Middle frontal gyrus (tissue), 1 donor: ENCODE data around the gene GLT8D1.

Source experiments
- DNase-seq: peaks from one replicate; pipeline ENCODE4 v3.0.0-alpha.2; 2015; ENCODE audit warnings: low spot score; ENCODE audit errors: extremely low spot score

The GLT8D1 gene

GRCh38 chr3:52712291-52713212 lies 7.0 kb upstream of the GLT8D1 start:
- DNase-seq = no peak

- DNase-seq = no peak
Observed at GRCh38 chr3:52710512-52710911, 4.9 kb upstream of the GLT8D1 start.

- no peak for DNase-seq
Observed at GRCh38 chr3:52707585-52707984, 2.0 kb upstream of the GLT8D1 start.

- DNase-seq = no peak
Observed at GRCh38 chr3:52705438-52705687, 228 bp downstream of the GLT8D1 start.

- no peak for DNase-seq
Observed at GRCh38 chr3:52704611-52705437, 767 bp downstream of the GLT8D1 start.

GRCh38 chr3:52703341-52703740 lies 2.2 kb downstream of the GLT8D1 start:
- no peak for DNase-seq

- no peak for DNase-seq
Observed at GRCh38 chr3:52697632-52697965, 8.0 kb downstream of the GLT8D1 start.

GRCh38 chr3:52696830-52697631 lies 8.6 kb downstream of the GLT8D1 start:
- DNase-seq = no peak

- DNase-seq = no peak
Observed at GRCh38 chr3:52695798-52696671, 9.6 kb downstream of the GLT8D1 start.

GRCh38 chr3:52694528-52695189 lies 10.9 kb downstream of the GLT8D1 start:
- DNase-seq = no peak

GRCh38 chr3:52693071-52693470 lies 12.5 kb downstream of the GLT8D1 start:
- no peak for DNase-seq

GRCh38 chr3:52690560-52690959 lies 15.0 kb downstream of the GLT8D1 start:
- DNase-seq = no peak

GRCh38 chr3:52689151-52689550 lies 16.4 kb downstream of the GLT8D1 start:
- no peak for DNase-seq

- no peak for DNase-seq
Observed at GRCh38 chr3:52688266-52688665, 17.3 kb downstream of the GLT8D1 start.

GRCh38 chr3:52685709-52686691 lies 19.6 kb downstream of the GLT8D1 start, which contains the start of the genes GNL3 and PBRM1:
Gene GNL3, plus strand, starts transcription at chr3:52686032. Its CDS starts 61 bp downstream, at chr3:52686093.
Gene PBRM1, minus strand, starts transcription at chr3:52685913.
- peak; percentile 96 for DNase-seq

GRCh38 chr3:52685285-52685708 lies 20.3 kb downstream of the GLT8D1 start:
- DNase-seq = no peak

- no peak for DNase-seq
Observed at GRCh38 chr3:52684184-52684583, 21.4 kb downstream of the GLT8D1 start.

GRCh38 chr3:52683611-52684010 lies 22.0 kb downstream of the GLT8D1 start:
- no peak for DNase-seq

- no peak for DNase-seq
Observed at GRCh38 chr3:52682016-52682415, 23.6 kb downstream of the GLT8D1 start.
